A549 (cell line): ENCODE measurements around the gene OR4D9.

Experiments used
- CEBPB ChIP-seq, 2 experiments: fragments of >200 bp in 1 of 2; sonication (Bioruptor Twin) in 1 of 2; formaldehyde crosslinking in 1 of 2; IDR thresholded peaks; 2 replicates each; pipeline ENCODE4 v1.6.1; 2012 to 2016
- EHF ChIP-seq: fragments of 250-450 bp; sonication (Bioruptor Pico); IDR thresholded peaks from 2 replicates; pipeline ENCODE4 v1.5.0; 2020; ENCODE audit warnings: mild to moderate bottlenecking
- ESRRA ChIP-seq: fragments of 150-350 bp; IDR thresholded peaks from 2 replicates; pipeline ENCODE4 v1.6.1; 2014; ENCODE audit warnings: mild to moderate bottlenecking, low read length, borderline replicate concordance
- FOXS1 ChIP-seq: fragments of 250-450 bp; sonication (Bioruptor Pico); IDR thresholded peaks from 2 replicates; pipeline ENCODE4 v1.5.0; 2020; ENCODE audit warnings: mild to moderate bottlenecking, moderate library complexity
- KDM1A ChIP-seq: fragments of 200-600 bp; sonication (generic); IDR thresholded peaks from 2 replicates; pipeline ENCODE4 v1.6.1; 2016; ENCODE audit warnings: low read depth, mild to moderate bottlenecking
- MAZ ChIP-seq: fragments of 150-350 bp; IDR thresholded peaks from 2 replicates; pipeline ENCODE4 v1.6.1; 2014; ENCODE audit warnings: antibody characterized with exemption, low read depth, low read length, borderline replicate concordance
- POLR2A ChIP-seq: IDR thresholded peaks from 2 replicates; pipeline ENCODE4 v1.6.1; 2012; ENCODE audit warnings: mild to moderate bottlenecking, low read length
- TF ChIP-seq, protein P1 (sequence below): fragments of >200 bp; sonication (Bioruptor Twin); formaldehyde crosslinking; IDR thresholded peaks from 3 replicates; pipeline ENCODE4 v1.5.1; 2016
- TF ChIP-seq, protein P2 (sequence below): IDR thresholded peaks from 2 replicates; pipeline ENCODE4 v1.6.1; 2012; ENCODE audit warnings: low read depth, borderline replicate concordance
- TF ChIP-seq, protein P3 (sequence below): IDR thresholded peaks from 2 replicates; pipeline ENCODE4 v1.6.1; 2012

- TF ChIP-seq ESRRA = no peak
- TF ChIP-seq, protein P1, sequence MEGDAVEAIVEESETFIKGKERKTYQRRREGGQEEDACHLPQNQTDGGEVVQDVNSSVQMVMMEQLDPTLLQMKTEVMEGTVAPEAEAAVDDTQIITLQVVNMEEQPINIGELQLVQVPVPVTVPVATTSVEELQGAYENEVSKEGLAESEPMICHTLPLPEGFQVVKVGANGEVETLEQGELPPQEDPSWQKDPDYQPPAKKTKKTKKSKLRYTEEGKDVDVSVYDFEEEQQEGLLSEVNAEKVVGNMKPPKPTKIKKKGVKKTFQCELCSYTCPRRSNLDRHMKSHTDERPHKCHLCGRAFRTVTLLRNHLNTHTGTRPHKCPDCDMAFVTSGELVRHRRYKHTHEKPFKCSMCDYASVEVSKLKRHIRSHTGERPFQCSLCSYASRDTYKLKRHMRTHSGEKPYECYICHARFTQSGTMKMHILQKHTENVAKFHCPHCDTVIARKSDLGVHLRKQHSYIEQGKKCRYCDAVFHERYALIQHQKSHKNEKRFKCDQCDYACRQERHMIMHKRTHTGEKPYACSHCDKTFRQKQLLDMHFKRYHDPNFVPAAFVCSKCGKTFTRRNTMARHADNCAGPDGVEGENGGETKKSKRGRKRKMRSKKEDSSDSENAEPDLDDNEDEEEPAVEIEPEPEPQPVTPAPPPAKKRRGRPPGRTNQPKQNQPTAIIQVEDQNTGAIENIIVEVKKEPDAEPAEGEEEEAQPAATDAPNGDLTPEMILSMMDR = no peak
- TF ChIP-seq FOXS1 (CRISPR knock-in tag) = no peak
- no peak for TF ChIP-seq CEBPB (IDR thresholded peaks at IDR 0.05)
- no peak for TF ChIP-seq EHF (CRISPR knock-in tag)
- TF ChIP-seq POLR2A = no peak
- TF ChIP-seq, protein P2, sequence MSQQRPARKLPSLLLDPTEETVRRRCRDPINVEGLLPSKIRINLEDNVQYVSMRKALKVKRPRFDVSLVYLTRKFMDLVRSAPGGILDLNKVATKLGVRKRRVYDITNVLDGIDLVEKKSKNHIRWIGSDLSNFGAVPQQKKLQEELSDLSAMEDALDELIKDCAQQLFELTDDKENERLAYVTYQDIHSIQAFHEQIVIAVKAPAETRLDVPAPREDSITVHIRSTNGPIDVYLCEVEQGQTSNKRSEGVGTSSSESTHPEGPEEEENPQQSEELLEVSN = no peak
- no peak for TF ChIP-seq KDM1A
- TF ChIP-seq MAZ = no peak
- TF ChIP-seq, protein P3, sequence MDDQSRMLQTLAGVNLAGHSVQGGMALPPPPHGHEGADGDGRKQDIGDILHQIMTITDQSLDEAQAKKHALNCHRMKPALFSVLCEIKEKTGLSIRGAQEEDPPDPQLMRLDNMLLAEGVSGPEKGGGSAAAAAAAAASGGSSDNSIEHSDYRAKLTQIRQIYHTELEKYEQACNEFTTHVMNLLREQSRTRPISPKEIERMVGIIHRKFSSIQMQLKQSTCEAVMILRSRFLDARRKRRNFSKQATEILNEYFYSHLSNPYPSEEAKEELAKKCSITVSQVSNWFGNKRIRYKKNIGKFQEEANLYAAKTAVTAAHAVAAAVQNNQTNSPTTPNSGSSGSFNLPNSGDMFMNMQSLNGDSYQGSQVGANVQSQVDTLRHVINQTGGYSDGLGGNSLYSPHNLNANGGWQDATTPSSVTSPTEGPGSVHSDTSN = no peak
These were observed 38.3 kb upstream of the OR4D9 start, which contains the start of gene OR4D10 for GRCh38 chr11:59473015-59473414.
